ENCODE measurements around the gene TLN1.

DNA sequence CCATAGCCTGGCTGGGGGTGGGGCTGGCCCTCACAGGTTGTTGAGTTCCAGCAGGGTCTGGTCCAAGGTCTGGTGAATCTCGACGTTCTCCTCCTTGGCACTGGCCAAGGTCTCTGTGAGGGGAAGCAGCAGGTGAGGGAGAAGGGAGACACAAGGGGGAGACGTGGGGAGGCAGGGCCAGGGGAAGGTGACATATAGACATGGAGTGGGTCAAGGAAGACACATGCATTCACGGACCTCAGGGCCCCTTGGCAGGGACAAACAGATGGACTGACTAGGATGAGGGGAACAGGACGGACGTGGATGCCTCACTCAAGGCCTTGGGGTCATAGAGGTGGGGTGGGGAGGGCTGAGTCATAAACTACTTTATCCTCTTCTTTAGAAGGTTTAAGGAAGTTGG, 49.9 kb downstream of the TLN1 start:
- TF ChIP-seq, protein P1, sequence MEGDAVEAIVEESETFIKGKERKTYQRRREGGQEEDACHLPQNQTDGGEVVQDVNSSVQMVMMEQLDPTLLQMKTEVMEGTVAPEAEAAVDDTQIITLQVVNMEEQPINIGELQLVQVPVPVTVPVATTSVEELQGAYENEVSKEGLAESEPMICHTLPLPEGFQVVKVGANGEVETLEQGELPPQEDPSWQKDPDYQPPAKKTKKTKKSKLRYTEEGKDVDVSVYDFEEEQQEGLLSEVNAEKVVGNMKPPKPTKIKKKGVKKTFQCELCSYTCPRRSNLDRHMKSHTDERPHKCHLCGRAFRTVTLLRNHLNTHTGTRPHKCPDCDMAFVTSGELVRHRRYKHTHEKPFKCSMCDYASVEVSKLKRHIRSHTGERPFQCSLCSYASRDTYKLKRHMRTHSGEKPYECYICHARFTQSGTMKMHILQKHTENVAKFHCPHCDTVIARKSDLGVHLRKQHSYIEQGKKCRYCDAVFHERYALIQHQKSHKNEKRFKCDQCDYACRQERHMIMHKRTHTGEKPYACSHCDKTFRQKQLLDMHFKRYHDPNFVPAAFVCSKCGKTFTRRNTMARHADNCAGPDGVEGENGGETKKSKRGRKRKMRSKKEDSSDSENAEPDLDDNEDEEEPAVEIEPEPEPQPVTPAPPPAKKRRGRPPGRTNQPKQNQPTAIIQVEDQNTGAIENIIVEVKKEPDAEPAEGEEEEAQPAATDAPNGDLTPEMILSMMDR (IDR thresholded peaks at IDR 0.05 in 4 of 5, conservative IDR thresholded peaks at IDR 0.05 in 1 of 5), result no peak
- TF ChIP-seq POLR2A (IDR thresholded peaks at IDR 0.05), result no peak

Data from gastrocnemius medialis (tissue), 4 donors.